Superior temporal gyrus (tissue), 1 donor: Measurements from ENCODE around the gene ASAP3.

Experiments used
- DNase-seq: peaks from one replicate; pipeline ENCODE4 v3.0.0-alpha.2; 2016; ENCODE audit errors: extremely low spot score

The ASAP3 gene

DNA sequence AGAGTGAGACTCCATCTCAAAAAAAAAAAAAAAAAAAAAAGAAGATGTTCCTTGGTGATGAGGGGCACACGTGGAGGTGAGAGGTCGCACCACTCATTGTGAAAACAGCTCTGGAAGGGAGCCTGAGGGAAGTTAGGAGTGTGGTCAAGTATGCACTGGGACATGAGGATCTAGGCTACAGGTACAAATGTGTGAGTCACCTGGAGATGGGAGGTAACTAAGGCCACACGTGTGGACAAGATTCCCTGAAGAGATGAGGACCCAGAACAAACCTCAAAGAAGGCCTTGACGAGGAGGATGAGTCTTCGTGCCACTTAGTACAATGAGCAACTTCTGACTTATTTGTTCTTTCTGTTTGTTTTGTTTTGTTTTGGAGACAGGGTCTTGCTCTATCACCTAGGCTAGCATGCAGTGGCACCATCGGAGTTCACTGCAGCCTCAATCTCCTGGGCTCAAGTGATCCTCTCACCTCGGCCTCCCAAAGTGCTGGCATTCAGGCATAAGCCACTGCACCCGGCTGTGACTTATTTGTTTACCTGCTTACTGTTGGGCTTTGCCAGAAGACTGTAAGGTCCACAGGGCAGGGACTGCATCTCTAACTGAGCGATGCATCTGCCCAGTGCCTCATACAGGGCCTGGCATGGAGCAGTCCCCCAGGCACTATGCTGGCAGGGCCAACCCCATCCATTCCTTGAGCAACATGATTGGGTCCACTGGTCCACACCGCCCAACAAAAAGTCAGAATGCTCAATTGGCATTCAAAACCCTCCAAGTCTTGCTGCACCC lies 6.4 kb downstream of the ASAP3 start:
- no peak for DNase-seq

DNA sequence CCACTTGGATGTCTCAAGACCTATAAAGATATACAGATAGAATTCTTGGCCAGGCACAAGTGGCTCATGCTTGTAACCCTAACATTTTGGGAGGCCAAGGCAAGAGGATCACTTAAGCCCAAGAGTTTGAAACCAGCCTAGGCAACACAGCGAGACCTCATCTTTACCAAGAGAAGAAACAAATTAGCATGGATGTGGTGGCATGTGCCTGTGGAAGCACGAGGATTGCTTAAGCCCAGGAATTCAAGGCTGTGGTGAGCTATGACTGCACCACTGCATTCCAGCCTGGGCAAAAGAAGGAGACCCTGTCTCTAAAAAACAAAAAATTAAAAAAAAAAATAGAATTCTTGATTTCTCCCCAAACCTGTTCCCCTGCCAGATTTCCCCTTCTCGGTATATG lies 8.3 kb downstream of the ASAP3 start:
- no peak for DNase-seq

- DNase-seq: peak; percentile 62
Observed at GRCh38 chr1:23475134-23475628, 8.8 kb downstream of the ASAP3 start.

DNA sequence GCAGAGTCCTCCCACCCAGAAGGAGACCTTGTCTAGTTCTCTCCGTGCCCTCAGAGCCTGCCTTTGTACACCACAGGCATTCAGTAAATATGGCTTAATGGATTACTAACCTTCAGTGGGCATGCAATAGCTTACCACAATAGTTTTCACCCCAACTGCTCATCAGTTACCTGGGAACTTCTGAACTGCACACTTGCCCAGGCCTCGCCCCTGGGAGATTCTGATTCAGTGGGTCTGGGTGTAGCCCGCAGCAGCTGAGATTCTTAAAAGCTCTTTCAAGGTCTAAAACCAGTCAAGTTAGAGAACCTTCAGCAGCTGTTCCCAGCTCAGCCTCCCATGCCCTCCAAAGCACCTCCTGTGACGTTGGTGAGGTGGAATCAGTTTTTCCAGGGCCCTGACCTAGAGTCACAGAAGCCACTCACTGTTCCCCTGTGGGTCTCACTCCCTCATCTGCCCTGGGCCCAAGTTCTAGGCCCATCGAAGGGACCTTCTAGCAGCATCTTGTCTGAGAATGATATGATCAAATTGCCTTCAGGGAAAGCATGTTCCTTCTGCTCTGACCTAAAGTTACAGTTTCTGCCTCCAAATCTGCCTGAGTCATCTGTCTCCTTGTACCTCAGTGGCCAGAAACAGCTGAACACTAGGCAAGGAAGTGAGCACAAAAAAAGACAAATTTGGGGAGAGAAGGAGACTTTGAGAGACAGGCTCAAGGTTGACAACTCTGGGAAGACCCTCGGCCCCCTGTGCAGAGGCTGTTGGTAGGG lies 10.8 kb downstream of the ASAP3 start:
- DNase-seq: no peak

DNA sequence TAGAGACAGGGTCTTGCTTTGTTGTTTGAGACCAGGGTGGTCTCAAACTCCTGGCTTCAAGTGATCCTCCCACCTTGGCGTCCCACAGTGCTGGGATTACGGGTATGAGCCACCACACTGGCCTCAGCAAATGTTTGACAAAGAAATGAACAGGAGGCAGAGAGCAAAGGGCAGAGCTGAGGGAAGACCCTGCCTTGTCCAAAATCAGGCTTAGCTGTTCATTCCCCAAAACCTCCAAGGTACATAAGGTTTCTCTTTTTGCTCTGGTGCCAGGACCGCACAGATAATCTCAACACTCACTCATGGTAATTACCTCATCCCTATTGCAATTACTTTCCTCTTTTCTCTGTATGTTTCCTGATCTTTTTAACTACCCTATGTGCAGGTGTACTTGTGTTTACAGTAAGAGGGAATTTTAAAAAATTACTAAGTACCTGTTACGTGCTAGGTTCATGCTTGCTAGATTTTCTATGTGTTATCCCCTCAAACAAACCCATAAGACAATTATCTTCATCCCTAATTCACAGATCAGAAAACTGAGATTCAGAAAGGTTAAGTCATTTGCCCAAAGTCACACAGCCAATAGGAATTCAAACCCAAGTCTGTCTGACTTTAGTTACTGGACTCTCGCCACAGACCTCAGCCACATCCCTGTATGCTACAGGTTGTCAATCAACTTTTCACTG lies 11.5 kb downstream of the ASAP3 start:
- no peak for DNase-seq

- no peak for DNase-seq
Observed at GRCh38 chr1:23471473-23472075, 12.4 kb downstream of the ASAP3 start.

GRCh38 chr1:23470282-23471070 lies 13.5 kb downstream of the ASAP3 start:
- DNase-seq: no peak

GRCh38 chr1:23469372-23469982 lies 14.5 kb downstream of the ASAP3 start:
- no peak for DNase-seq

- peak; percentile 81 for DNase-seq
Observed at GRCh38 chr1:23466423-23466989, 17.5 kb downstream of the ASAP3 start.

GRCh38 chr1:23463286-23463685 lies 20.7 kb downstream of the ASAP3 start:
- no peak for DNase-seq

DNA sequence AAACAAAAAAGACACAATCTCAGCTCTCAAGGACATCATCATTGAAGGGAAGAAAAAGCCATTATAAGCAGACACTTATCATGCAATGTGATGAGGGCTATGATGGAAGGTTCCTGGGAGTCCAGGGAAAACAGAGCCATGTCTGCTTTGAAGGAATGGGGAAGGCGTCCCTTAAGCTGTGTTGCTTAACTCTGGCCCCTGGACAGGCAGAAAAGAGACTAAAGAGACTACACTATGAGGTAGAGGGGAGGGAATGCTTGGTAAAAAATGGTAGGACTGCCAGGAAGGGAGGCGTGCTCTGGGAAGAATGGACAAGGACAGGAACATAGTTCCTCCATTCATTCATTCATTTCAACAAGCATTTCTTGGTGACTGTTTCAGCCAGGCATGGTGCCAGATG lies 21.2 kb downstream of the ASAP3 start:
- no peak for DNase-seq

GRCh38 chr1:23461050-23461449 lies 22.9 kb downstream of the ASAP3 start:
- DNase-seq: no peak

- DNase-seq: no peak
Observed at GRCh38 chr1:23460519-23460918, 23.5 kb downstream of the ASAP3 start.

GRCh38 chr1:23459338-23459757 lies 24.6 kb downstream of the ASAP3 start:
- no peak for DNase-seq

DNA sequence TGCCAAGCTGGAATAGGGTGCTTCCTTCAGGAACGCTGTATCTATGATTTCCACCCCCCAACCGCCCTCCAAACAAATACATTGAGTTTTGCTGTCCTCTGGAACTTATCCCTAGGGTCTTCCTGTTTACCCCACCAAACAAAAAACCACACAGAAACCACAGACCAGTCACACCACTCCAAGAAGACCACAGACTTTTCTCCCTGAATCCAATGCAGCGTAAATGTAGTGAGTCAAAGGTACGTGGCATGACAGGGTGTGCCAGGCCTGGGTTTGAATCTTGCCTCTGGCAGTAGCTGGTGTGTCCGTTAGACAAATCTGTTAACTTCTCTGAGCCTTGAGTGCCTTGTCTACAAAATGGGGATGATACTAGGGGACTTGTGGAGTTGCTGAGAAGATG lies 27.8 kb downstream of the ASAP3 start:
- no peak for DNase-seq

- no peak for DNase-seq
Observed at GRCh38 chr1:23453455-23454000, 30.5 kb downstream of the ASAP3 start.

DNA sequence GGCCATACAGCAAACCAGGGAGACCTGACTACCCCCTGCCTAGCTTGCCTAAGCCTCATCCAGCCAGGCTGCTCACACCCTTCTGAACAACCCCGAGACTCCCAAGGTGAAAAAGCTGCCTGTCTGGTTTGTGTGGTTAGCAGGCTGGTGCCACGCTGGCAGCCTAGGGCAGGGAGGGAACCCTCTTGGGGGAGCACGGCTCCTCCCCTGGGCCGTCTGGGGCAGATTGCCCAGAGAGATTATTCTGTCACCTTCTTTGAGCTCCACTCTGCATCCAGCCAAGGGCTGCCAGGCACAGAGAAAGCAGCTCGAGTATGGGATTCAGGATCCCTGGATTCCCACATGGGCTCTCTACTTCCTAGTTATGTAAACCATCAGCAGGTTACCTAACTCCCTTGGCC lies 32.0 kb downstream of the ASAP3 start:
- DNase-seq: no peak

GRCh38 chr1:23451441-23451840 lies 32.5 kb downstream of the ASAP3 start:
- DNase-seq: no peak

- no peak for DNase-seq
Observed at GRCh38 chr1:23450894-23451293, 33.1 kb downstream of the ASAP3 start.

DNA sequence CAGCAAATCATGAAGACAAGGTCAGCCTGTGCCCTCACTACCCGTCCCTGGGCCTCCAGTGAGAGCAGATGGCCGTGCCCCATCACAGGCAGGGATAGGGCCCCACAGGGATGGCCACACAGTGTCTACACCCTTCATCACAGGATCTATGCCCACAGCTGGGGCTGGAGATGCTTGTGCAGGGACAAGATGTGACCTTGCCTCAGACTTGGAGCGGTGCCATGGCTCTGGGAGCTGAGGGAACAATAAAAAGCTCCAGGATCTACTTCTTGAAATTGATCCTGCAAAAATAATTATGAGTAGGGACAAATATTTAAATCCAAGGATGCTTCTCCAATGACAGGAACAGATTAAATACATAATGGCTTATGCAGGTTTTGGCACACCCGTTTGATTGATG lies 34.0 kb downstream of the ASAP3 start:
- no peak for DNase-seq
